Adrenal gland (tissue), 12 donors: ENCODE data around the gene CFD. TPM values are rescaled to one million over a fixed set of nuclear protein-coding genes. Genes with fewer than 3 reads are reported as not detected.

ENCODE experiments used
- DNase-seq, 7 donors: peaks; one replicate each; pipeline ENCODE4 v3.0.0-alpha.2; 2019 to 2020
- H3K27ac ChIP-seq, 5 donors: fragments of 200-600 bp; sonication (generic) in 4 of 5; 1 replicate in 3 of 5; 2 replicates in 2 of 5; pipeline versions ENCODE4 v1.5.1 to v1.8.0; 2016 to 2020; ENCODE audit warnings: mild to moderate bottlenecking in 1 of 5
- H3K27me3 ChIP-seq: fragments of 200-600 bp; 2 replicates; pipeline ENCODE4 v1.8.0; 2021
- H3K36me3 ChIP-seq, 2 donors: fragments of 200-600 bp; replicated peaks in 1 of 2; 1 replicate in 1 of 2; 2 replicates in 1 of 2; pipeline versions ENCODE4 v1.5.1 to v1.8.0; 2018 to 2022
- H3K4me1 ChIP-seq, 2 donors: fragments of 200-600 bp; replicated peaks in 1 of 2; 1 replicate in 1 of 2; 2 replicates in 1 of 2; pipeline versions ENCODE4 v1.5.1 to v1.8.0; 2018 to 2021
- H3K4me3 ChIP-seq, 4 donors: fragments of 200-600 bp; sonication (generic) in 3 of 4; one replicate each; pipeline ENCODE4 v1.5.1; 2016 to 2018
- H3K9me3 ChIP-seq, 3 donors: fragments of 200-600 bp; sonication (generic) in 1 of 3; replicated peaks in 1 of 3; 1 replicate in 2 of 3; 2 replicates in 1 of 3; pipeline versions ENCODE4 v1.5.1 to v1.8.0; 2016 to 2021
- CTCF ChIP-seq, 6 experiments: fragments of 450-650 bp in 4 of 6; fragments of 200-600 bp in 2 of 6; sonication (generic) in 1 of 6; IDR thresholded peaks; 1 replicate in 5 of 6; 2 replicates in 1 of 6; pipeline versions ENCODE4 v1.5.1 to v1.8.0; 2016 to 2021; ENCODE audit warnings: antibody characterized with exemption in 6 of 6, mild to moderate bottlenecking in 2 of 6, moderate library complexity in 1 of 6
- POLR2A ChIP-seq, 2 donors: fragments of 450-650 bp; IDR thresholded peaks; one replicate each; pipeline ENCODE4 v1.6.1; 2017; ENCODE audit warnings: antibody characterized with exemption in 2 of 2, mild to moderate bottlenecking in 2 of 2, moderate library complexity in 1 of 2
- WGBS, 4 donors: extraction: QIAGEN DNeasy Blood & Tissue Kit in 2 of 4; methylation state at CpG; one replicate each; pipeline versions ENCODE4 v1.1.5 to v1.1.7; 2013 to 2017; 5-methylcytosine and 5-hydroxymethylcytosine counted together
- intact Hi-C, 2 donors: fragments of 100-400 bp; cut with DNase I; formaldehyde crosslinking; loops; one replicate each; pipeline versions ENCODE4 v1.14.1 to v1.15.0; 2022 to 2023
- polyA plus RNA-seq, 3 donors: library from polyadenylated mRNA; stranded (reverse); fragments of 200-250 nt in 2 of 3; fragments of 350-450 nt in 1 of 3; fragmentation: Illumina TruSeq in 1 of 3; extraction: RNeasy Lipid Tissue Mini Kit (QIAGEN cat#74804) in 1 of 3; gene quantifications; one replicate each; pipeline ENCODE4 v1.2.3, GENCODE V29; 2013 to 2014
- total RNA-seq, 9 donors: library from RNA; depleted of rRNA in 4 of 9; stranded (reverse); fragments of >200 nt in 4 of 9; fragments of 120-200 nt in 1 of 9; fragmentation: NEBNext Ultra II Directional in 1 of 9; extraction: Animal tissue kit (Norgen Biotek cat#: 25700) in 1 of 9; gene quantifications; one replicate each; pipeline versions ENCODE4 v1.1.0 to v1.2.4, GENCODE V29; 2013 to 2023
- donor health status: healthy with polysubstance abuse.
- donor health status: Bipolar disorder and iron deficiency.
- donor health status: DM: yes; HTN: yes; CAD: no.
- donor health status: DM: no; HTN: no; CAD: no.
- donor health status: DM: no; HTN: no; CAD: no.
- donor health status: DM: yes; HTN: yes; CAD: no.

The CFD gene
- total and polyA plus RNA-seq, 12 donors, result 0.92 to 466 (median 55.1) TPM

- H3K27me3 ChIP-seq, result peaks cover 21% of the 10 kb centered on the region
- intact Hi-C loops, result no loop called here
- H3K4me3 ChIP-seq, result peak overlapping the region in 1 of 4 donors; percentile 43
- H3K36me3 ChIP-seq, result no peaks in the 10 kb centered on the region
- WGBS, 4 donors, result 1 to 2% methylated on average over 36 to 63 of the region's 64 CpGs; no CpG with 5 or more reads in 2 of the 4 donors
- H3K4me1 ChIP-seq, result peaks cover 5 to 7% of the 10 kb centered on the region in 2 donors
- no peaks in the 10 kb centered on the region for H3K9me3 ChIP-seq
- no peak overlapping the region for H3K27ac ChIP-seq
- no peak for DNase-seq
- no peak for TF ChIP-seq CTCF (IDR thresholded peaks at IDR 0.05)
- no peak for TF ChIP-seq POLR2A (IDR thresholded peaks at IDR 0.05)
These were observed 38.1 kb upstream of the CFD start for GRCh38 chr19:821231-821824.

DNA sequence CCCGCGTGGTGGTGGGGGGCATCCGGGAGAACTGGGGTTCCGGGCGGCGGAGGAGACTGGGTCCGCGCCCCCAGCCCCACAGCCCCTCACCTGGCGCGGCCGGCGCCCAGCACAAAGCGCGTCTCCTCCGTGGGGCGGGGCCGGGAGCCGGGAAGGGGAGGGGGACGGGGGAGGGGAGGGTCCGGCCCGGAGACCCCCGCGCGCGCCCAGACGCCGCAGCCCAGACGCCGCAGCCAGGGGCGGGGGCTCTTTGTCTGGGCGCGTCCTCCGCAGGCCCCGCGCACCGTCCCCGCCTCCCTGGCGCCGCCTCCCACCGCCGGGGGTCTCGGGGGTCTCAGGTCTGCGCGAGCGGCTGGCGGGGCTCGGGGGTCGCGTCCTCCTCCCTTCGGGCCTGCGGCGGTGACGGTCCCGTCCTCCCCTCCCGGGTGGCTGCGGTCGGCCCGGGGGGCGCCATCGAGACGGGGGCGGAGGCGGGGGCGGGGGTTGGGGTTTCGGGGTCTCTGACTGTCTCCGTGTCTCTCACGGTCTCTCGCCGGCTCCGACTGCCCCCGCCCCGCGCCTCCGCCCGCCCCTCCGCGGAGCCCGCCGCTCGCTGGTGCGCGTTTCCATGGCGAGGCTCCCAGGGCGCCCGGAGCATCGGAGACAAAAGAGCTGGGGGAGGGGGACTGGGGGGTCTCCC lies 37.5 kb upstream of the CFD start, which contains the start of gene PLPPR3:
TSS of gene PLPPR3 (minus strand) at position 131 of the 679 bp plus-strand sequence. CDS start 396 bp downstream, outside the sequence.
- intact Hi-C loops, result no loop called here
- no peak for DNase-seq
- peak within 1 kb of the TSS in 1 of 4 donors; percentile 43 for H3K4me3 ChIP-seq

GRCh38 chr19:823565-824121 lies 35.8 kb upstream of the CFD start:
- intact Hi-C loops, result no loop called here
- H3K4me1 ChIP-seq, result peaks cover 5 to 7% of the 10 kb centered on the region in 2 donors
- WGBS, 4 donors, result 63 to 70% (median 67%) methylated on average over 7 to 12 of the region's 12 CpGs
- TF ChIP-seq CTCF (IDR thresholded peaks at IDR 0.05) (no peak), POLR2A (IDR thresholded peaks at IDR 0.05) (no peak)
- H3K27me3 ChIP-seq, result peaks cover 27% of the 10 kb centered on the region
- no peaks in the 10 kb centered on the region for H3K36me3 ChIP-seq
- no peaks in the 10 kb centered on the region for H3K9me3 ChIP-seq
- no peak overlapping the region for H3K27ac ChIP-seq
- H3K4me3 ChIP-seq, result no peak overlapping the region
- DNase-seq, result no peak

More for the DNA sequence above, 37.5 kb upstream of the CFD start, which contains the start of gene PLPPR3:
- no peak for TF ChIP-seq CTCF (IDR thresholded peaks at IDR 0.05)
- TF ChIP-seq POLR2A (IDR thresholded peaks at IDR 0.05), result no peak
- H3K27ac ChIP-seq, result no peak within 1 kb of the TSS
- peaks cover 5 to 7% of the 10 kb centered on the region in 2 donors for H3K4me1 ChIP-seq
- WGBS, 4 donors, result 1 to 7% (median 2%) methylated on average over 3 to 78 of the region's 86 CpGs; no CpG with 5 or more reads in 1 of the 4 donors
- H3K9me3 ChIP-seq, result no peaks in the 10 kb centered on the region
- no peaks in the 10 kb centered on the region for H3K36me3 ChIP-seq
- peaks cover 21% of the 10 kb centered on the region for H3K27me3 ChIP-seq

- TF ChIP-seq CTCF (IDR thresholded peaks at IDR 0.05), result no peak
- no peak for TF ChIP-seq POLR2A (IDR thresholded peaks at IDR 0.05)
- no peak for DNase-seq
- Histone ChIP-seq H3K27ac (no peak overlapping the region), H3K4me1 (peaks cover 5 to 7% of the 10 kb centered on the region in 2 donors), H3K27me3 (peaks cover 27% of the 10 kb centered on the region), H3K4me3 (no peak overlapping the region), H3K9me3 (no peaks in the 10 kb centered on the region), H3K36me3 (no peaks in the 10 kb centered on the region)
- intact Hi-C loops, result no loop called here
- WGBS, 4 donors, result 62 to 81% (median 76%) methylated on average over 13 to 15 of the region's 15 CpGs
These were observed 34.6 kb upstream of the CFD start for GRCh38 chr19:824885-825284.
